Trophoblast cell (in vitro differentiated cells and primary cell): Measurements from ENCODE around the gene ZNF681.
A peak's percentile ranks its signal among the peaks of the same experiment; 100 is the strongest.
"Not testable (repeated sequence)": the region's sequence is repeated elsewhere in the genome, so short reads cannot be mapped to it uniquely, and the experiment has no call there.

Experiments
- DNase-seq, 2 donors: peaks; one replicate each; pipeline ENCODE4 v3.0.0-alpha.2; 2016
- H2AFZ ChIP-seq: 2 replicates; pipeline ENCODE4 v1.6.1; 2013; ENCODE audit warnings: low read length, moderate library complexity, mild to moderate bottlenecking; ENCODE audit not compliant: insufficient read depth, poor library complexity
- H2AK5ac ChIP-seq: 2 replicates; pipeline ENCODE4 v1.6.1; 2013; ENCODE audit warnings: mild to moderate bottlenecking, low read length
- H2BK120ac ChIP-seq: 2 replicates; pipeline ENCODE4 v1.6.1; 2013; ENCODE audit warnings: low read length, mild to moderate bottlenecking, moderate library complexity; ENCODE audit not compliant: insufficient read depth, poor library complexity
- H2BK12ac ChIP-seq: 2 replicates; pipeline ENCODE4 v1.6.1; 2013; ENCODE audit warnings: mild to moderate bottlenecking, low read length, moderate library complexity
- H2BK5ac ChIP-seq: 2 replicates; pipeline ENCODE4 v1.6.1; 2013; ENCODE audit warnings: low read length, low read depth, moderate library complexity, mild to moderate bottlenecking; ENCODE audit not compliant: poor library complexity
- H3K14ac ChIP-seq: 2 replicates; pipeline ENCODE4 v1.6.1; 2013; ENCODE audit warnings: mild to moderate bottlenecking, low read length
- H3K18ac ChIP-seq: 2 replicates; pipeline ENCODE4 v1.6.1; 2013; ENCODE audit warnings: mild to moderate bottlenecking, low read length
- H3K23ac ChIP-seq: 2 replicates; pipeline ENCODE4 v1.6.1; 2013; ENCODE audit warnings: low read length
- H3K27ac ChIP-seq: 2 replicates; pipeline ENCODE4 v1.5.1; 2013; ENCODE audit warnings: low read depth, mild to moderate bottlenecking, inconsistent platforms, low read length, moderate library complexity
- H3K27me3 ChIP-seq: 2 replicates; pipeline ENCODE4 v1.6.1; 2013; ENCODE audit warnings: inconsistent platforms, mild to moderate bottlenecking, low read length, moderate library complexity; ENCODE audit not compliant: insufficient read depth
- H3K36me3 ChIP-seq, 2 experiments: 1 replicate in 1 of 2; 2 replicates in 1 of 2; pipeline ENCODE4 v1.6.1; 2013; ENCODE audit warnings: low read length in 2 of 2, mild to moderate bottlenecking in 2 of 2, moderate library complexity in 1 of 2; ENCODE audit not compliant: insufficient read depth in 2 of 2, control insufficient read depth in 1 of 2
- H3K4ac ChIP-seq: 2 replicates; pipeline ENCODE4 v1.6.1; 2013; ENCODE audit warnings: low read depth, mild to moderate bottlenecking, low read length, moderate library complexity
- H3K4me1 ChIP-seq, 2 experiments: 1 replicate in 1 of 2; 2 replicates in 1 of 2; pipeline ENCODE4 v1.6.1; 2013; ENCODE audit warnings: low read length in 2 of 2, mild to moderate bottlenecking in 2 of 2, moderate library complexity in 1 of 2; ENCODE audit not compliant: insufficient read depth in 2 of 2, control insufficient read depth in 1 of 2
- H3K4me2 ChIP-seq: 2 replicates; pipeline ENCODE4 v1.6.1; 2013; ENCODE audit warnings: inconsistent platforms, mild to moderate bottlenecking, low read length, moderate library complexity
- H3K4me3 ChIP-seq: 2 replicates; pipeline ENCODE4 v1.5.1; 2013; ENCODE audit warnings: mild to moderate bottlenecking, low read depth, low read length, inconsistent platforms
- H3K79me1 ChIP-seq: one replicate; pipeline ENCODE4 v1.6.1; 2013; ENCODE audit warnings: low read length
- H3K79me2 ChIP-seq: 2 replicates; pipeline ENCODE4 v1.6.1; 2013; ENCODE audit warnings: low read length, mild to moderate bottlenecking; ENCODE audit not compliant: control insufficient read depth, insufficient read depth, poor library complexity
- H3K9ac ChIP-seq: 2 replicates; pipeline ENCODE4 v1.6.1; 2013; ENCODE audit warnings: mild to moderate bottlenecking, low read length
- H3K9me3 ChIP-seq: 2 replicates; pipeline ENCODE4 v1.6.1; 2013; ENCODE audit warnings: low read depth, mild to moderate bottlenecking, control low read depth, inconsistent platforms, low read length; ENCODE audit not compliant: insufficient read depth
- H4K12ac ChIP-seq: 2 replicates; pipeline ENCODE4 v1.6.1; 2013; ENCODE audit warnings: low read depth, mild to moderate bottlenecking, low read length, moderate library complexity
- H4K8ac ChIP-seq: 2 replicates; pipeline ENCODE4 v1.6.1; 2013; ENCODE audit warnings: low read depth, mild to moderate bottlenecking, low read length, moderate library complexity
- H4K91ac ChIP-seq: one replicate; pipeline ENCODE4 v1.6.1; 2013; ENCODE audit warnings: low read depth, mild to moderate bottlenecking, low read length, moderate library complexity
- WGBS: extraction: QIAGEN DNeasy Blood & Tissue Kit; methylation state at CpG from one replicate; pipeline ENCODE4 v1.1.7; 2013; ENCODE audit warnings: missing lambda C conversion rate; ENCODE audit not compliant: insufficient read length, insufficient coverage; ENCODE audit errors: extremely low coverage; 5-methylcytosine and 5-hydroxymethylcytosine counted together

The ZNF681 gene

GRCh38 chr19:23743633-23744232, 15.0 kb downstream of the ZNF681 start:
- H3K27ac ChIP-seq, H2BK5ac ChIP-seq, DNase-seq, H3K4ac ChIP-seq, H3K4me2 ChIP-seq, H2BK12ac ChIP-seq, H2AK5ac ChIP-seq, H4K91ac ChIP-seq, H3K9me3 ChIP-seq, H3K79me2 ChIP-seq, H3K27me3 ChIP-seq, H3K79me1 ChIP-seq, H4K8ac ChIP-seq, H2AFZ ChIP-seq, H4K12ac ChIP-seq, H2BK120ac ChIP-seq, H3K4me3 ChIP-seq, H3K14ac ChIP-seq, H3K9ac ChIP-seq, H3K4me1 ChIP-seq, H3K23ac ChIP-seq, H3K18ac ChIP-seq, H3K36me3 ChIP-seq: not testable (repeated sequence)
- WGBS = no CpG with 5 or more reads among the region's 1 CpG

GRCh38 chr19:23730729-23731465, 27.8 kb downstream of the ZNF681 start:
- H3K79me1 ChIP-seq, H3K18ac ChIP-seq, H3K27me3 ChIP-seq, DNase-seq, H2BK5ac ChIP-seq, H3K14ac ChIP-seq, H3K9me3 ChIP-seq, H4K91ac ChIP-seq, H3K9ac ChIP-seq, H4K8ac ChIP-seq, H3K4me1 ChIP-seq, H3K4me3 ChIP-seq, H2BK12ac ChIP-seq, H3K4ac ChIP-seq, H2BK120ac ChIP-seq, H3K4me2 ChIP-seq, H2AFZ ChIP-seq, H2AK5ac ChIP-seq, H3K79me2 ChIP-seq, H3K23ac ChIP-seq, H4K12ac ChIP-seq, H3K27ac ChIP-seq, H3K36me3 ChIP-seq: not testable (repeated sequence)
- no CpG with 5 or more reads among the region's 6 CpGs for WGBS

DNA sequence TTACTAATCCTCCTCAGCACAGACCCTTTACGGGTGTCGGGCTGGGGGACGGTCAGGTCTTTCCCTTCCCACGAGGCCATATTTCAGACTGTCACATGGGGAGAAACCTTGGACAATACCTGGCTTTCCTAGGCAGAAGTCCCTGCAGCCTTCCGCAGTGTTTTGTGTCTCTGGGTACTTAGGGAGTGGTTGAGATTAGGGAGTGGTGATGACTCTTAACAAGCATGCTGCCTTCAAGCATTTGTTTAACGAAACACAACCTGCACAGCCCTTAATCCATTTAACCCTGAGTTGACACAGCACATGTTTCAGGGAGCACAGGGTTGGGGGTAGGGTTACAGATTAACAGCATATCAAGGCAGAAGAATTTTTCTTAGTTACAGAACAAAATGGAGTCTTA, 34.5 kb downstream of the ZNF681 start:
- DNase-seq = peak; percentile 26 to 43
- no CpG with 5 or more reads among the region's 6 CpGs for WGBS
- H3K27ac ChIP-seq, H3K36me3 ChIP-seq, H3K9ac ChIP-seq, H3K18ac ChIP-seq, H2AK5ac ChIP-seq, H2BK120ac ChIP-seq, H2BK5ac ChIP-seq, H3K9me3 ChIP-seq, H3K14ac ChIP-seq, H4K91ac ChIP-seq, H3K4ac ChIP-seq, H3K23ac ChIP-seq, H2AFZ ChIP-seq, H3K79me1 ChIP-seq, H3K27me3 ChIP-seq, H4K12ac ChIP-seq, H3K79me2 ChIP-seq, H2BK12ac ChIP-seq, H3K4me3 ChIP-seq, H3K4me1 ChIP-seq, H4K8ac ChIP-seq: not testable (repeated sequence)
- peak overlapping the region; percentile 10 for H3K4me2 ChIP-seq

- Histone ChIP-seq H3K23ac (no peak overlapping the region), H4K12ac (no peak overlapping the region), H3K9me3 (no peaks in the 10 kb centered on the region), H3K9ac (no peak overlapping the region), H3K27me3 (no peaks in the 10 kb centered on the region), H4K91ac (no peak overlapping the region), H3K4ac (no peak overlapping the region), H3K27ac (no peak overlapping the region), H3K4me3 (no peak overlapping the region), H3K18ac (no peak overlapping the region), H2BK12ac (no peak overlapping the region), H3K14ac (no peak overlapping the region), H2BK5ac (no peak overlapping the region), H3K79me2 (no peaks in the 10 kb centered on the region), H3K4me2 (peak overlapping the region; percentile 43), H3K4me1 (no peaks in the 10 kb centered on the region), H4K8ac (no peak overlapping the region), H2AFZ (no peak overlapping the region), H3K79me1 (no peaks in the 10 kb centered on the region), H2BK120ac (no peak overlapping the region), H3K36me3 (no peaks in the 10 kb centered on the region), H2AK5ac (no peak overlapping the region)
- no CpG with 5 or more reads among the region's 12 CpGs for WGBS
- no peak for DNase-seq
Measured at GRCh38 chr19:23718802-23719201, 39.9 kb downstream of the ZNF681 start.
